HFF-Myc (cell line): ENCODE measurements around the gene SVIP.

Experiments
- DNase-seq: peaks from one replicate; pipeline ENCODE4 v3.0.0-alpha.2; 2011; ENCODE audit warnings: low read depth; ENCODE audit errors: extremely low read depth
- H3K4me3 ChIP-seq: replicated peaks from 2 replicates; pipeline ENCODE4 v1.5.1; 2011; ENCODE audit warnings: low read depth, mild to moderate bottlenecking, control low read depth, low read length
- CTCF ChIP-seq: IDR thresholded peaks from 2 replicates; pipeline ENCODE4 v1.5.1; 2012; ENCODE audit warnings: mild to moderate bottlenecking, low read depth, low read length, control low read depth; ENCODE audit errors: missing control alignments

Gene SVIP

GRCh38 chr11:22800482-22800881 is 29.1 kb downstream of the SVIP start:
- no peak for DNase-seq
- no peak overlapping the region for H3K4me3 ChIP-seq
- no peak for TF ChIP-seq CTCF

- no peak overlapping the region for H3K4me3 ChIP-seq
- no peak for DNase-seq
- no peak for TF ChIP-seq CTCF
These were observed 30.7 kb downstream of the SVIP start for GRCh38 chr11:22798901-22799300.

- TF ChIP-seq CTCF, result no peak
- no peak for DNase-seq
- H3K4me3 ChIP-seq, result no peak overlapping the region
These were observed 32.6 kb downstream of the SVIP start for GRCh38 chr11:22797047-22797446.

DNA sequence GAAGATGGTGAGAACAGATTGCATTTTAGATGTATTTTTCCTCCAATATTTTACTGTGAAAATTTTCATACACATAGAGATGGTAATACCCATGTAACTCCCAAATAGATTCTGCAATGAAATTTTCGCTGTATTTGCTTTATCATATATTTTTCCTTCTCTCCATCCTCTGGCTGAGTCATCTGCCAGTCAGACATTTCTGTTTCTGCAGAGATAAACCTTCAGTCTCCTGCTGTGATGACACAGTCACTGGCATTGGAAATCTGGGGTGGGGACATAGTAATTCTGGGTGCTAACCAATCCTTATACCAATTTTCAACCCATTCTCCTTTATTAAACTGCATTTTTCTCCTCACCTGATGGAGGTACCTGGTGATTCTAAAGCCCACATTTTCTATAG is 33.7 kb downstream of the SVIP start:
- no peak for TF ChIP-seq CTCF
- no peak overlapping the region for H3K4me3 ChIP-seq
- no peak for DNase-seq

DNA sequence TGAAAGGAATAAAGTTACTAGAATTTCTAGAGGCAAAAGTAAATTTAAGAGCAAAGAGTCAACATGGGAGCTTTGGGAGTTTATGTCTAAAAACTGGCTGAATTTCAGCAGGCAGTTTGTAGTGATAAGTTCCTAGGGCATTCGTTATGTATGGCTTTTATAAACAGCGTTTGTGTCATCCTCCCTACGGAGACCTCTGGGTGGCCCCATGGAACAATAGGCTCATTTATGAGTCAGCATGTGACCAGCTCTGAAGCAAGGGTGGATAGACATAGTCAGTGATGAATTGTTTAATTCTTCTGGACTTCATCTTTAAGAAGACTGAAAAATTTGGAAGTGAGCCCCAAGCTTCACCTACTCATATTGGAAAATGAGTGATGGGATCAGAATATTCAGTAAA is 37.1 kb downstream of the SVIP start:
- no peak overlapping the region for H3K4me3 ChIP-seq
- no peak for DNase-seq
- no peak for TF ChIP-seq CTCF

GRCh38 chr11:22787551-22788162 is 41.9 kb downstream of the SVIP start:
- DNase-seq, result peak; percentile 11
- H3K4me3 ChIP-seq, result no peak overlapping the region
- peak; percentile 58 for TF ChIP-seq CTCF

- no peak for TF ChIP-seq CTCF
- DNase-seq, result no peak
- no peak overlapping the region for H3K4me3 ChIP-seq
These were observed 42.5 kb downstream of the SVIP start for GRCh38 chr11:22787055-22787454.
